Activated CD4-positive, CD25-positive, alpha-beta regulatory T cell treated with anti-CD3 and anti-CD28 coated beads, Interleukin-2, amount 50 U/mL, for 72 hours (primary cell): ENCODE data around the gene DNAH12.

Source experiments
- DNase-seq: peaks from one replicate; pipeline ENCODE4 v3.0.0; 2021

DNAH12 gene, protein sequence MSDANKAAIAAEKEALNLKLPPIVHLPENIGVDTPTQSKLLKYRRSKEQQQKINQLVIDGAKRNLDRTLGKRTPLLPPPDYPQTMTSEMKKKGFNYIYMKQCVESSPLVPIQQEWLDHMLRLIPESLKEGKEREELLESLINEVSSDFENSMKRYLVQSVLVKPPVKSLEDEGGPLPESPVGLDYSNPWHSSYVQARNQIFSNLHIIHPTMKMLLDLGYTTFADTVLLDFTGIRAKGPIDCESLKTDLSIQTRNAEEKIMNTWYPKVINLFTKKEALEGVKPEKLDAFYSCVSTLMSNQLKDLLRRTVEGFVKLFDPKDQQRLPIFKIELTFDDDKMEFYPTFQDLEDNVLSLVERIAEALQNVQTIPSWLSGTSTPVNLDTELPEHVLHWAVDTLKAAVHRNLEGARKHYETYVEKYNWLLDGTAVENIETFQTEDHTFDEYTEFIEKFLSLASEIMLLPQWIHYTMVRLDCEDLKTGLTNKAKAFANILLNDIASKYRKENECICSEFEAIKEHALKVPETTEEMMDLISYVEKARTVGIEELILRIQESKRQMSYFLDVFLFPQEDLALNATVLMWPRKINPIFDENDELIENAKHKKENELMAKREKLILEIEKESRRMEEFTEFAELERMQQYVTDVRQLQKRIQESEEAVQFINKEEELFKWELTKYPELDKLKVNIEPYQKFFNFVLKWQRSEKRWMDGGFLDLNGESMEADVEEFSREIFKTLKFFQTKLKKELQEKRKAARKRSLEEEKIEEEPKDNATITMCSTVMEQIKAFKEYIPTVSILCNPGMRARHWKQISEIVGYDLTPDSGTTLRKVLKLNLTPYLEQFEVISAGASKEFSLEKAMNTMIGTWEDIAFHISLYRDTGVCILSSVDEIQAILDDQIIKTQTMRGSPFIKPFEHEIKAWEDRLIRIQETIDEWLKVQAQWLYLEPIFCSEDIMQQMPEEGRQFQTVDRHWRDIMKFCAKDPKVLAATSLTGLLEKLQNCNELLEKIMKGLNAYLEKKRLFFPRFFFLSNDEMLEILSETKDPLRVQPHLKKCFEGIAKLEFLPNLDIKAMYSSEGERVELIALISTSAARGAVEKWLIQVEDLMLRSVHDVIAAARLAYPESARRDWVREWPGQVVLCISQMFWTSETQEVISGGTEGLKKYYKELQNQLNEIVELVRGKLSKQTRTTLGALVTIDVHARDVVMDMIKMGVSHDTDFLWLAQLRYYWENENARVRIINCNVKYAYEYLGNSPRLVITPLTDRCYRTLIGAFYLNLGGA (N-terminal part only)

DNA sequence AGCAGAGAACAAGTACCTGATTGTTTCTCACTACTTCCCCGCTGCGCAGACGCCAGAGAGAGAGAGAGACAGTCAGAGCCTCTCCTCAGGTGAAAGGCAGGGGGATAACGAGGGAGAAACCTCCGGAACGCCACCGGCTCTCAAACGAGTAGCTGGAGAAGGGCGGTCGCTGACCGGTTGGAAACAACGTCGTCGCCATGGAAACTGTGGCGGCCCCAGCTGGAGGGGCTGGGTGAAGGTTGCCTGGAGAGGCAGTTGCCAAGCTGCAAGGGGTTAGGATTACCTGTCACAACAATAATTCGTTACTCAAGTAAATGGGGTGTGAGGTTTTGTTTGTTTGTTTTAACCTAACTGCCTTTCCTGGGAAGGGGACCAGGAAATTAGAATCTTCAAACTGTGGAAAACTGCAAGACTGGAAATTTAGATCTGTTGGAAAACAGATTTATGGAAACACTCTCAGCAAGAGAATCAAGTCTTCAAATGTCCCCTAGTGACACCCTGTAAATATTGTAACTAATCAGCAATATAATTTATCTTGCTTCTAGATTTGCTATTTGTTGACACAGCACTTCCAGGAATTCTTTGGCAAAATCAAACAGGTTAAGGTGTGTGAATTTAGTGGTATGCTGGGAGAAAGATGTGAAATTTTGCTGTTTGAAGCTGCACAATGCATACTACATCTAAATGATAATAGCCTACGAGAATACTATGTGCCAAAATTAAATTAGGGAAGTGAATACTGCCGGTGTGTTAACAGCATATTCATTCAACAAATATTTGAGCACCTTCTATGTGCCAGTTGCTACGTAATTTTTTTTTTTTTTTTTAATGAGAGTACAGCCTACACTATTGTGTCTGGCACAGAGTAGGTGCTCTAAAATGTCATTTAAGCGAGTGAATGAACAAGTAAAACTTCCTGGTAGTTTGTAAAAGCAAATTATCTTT is at the start of gene DNAH12:
Gene DNAH12, minus strand, starts transcription at position 164 of the 945 bp plus-strand sequence. CDS start 1,474 bp downstream, outside the sequence.
- DNase-seq, result no peak

DNA sequence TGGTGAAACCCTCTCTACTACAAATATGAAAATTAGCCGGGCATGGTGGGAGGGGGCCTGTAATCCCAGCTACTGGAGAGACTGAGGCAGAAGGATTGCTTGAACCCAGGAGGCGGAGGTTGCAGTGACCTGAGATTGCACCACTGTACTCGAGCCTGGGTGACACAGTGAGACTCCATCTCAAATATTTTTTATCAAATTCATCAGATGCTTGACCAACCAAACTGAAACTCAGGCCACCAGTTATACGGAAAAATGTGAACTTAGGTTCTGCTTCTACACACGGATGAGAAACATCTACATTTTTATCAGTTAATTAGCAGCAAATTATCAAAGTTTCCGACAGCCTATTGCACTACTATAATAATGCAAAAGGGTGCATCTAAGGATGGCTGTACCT is 48.2 kb upstream of the DNAH12 start:
- DNase-seq, result no peak

DNA sequence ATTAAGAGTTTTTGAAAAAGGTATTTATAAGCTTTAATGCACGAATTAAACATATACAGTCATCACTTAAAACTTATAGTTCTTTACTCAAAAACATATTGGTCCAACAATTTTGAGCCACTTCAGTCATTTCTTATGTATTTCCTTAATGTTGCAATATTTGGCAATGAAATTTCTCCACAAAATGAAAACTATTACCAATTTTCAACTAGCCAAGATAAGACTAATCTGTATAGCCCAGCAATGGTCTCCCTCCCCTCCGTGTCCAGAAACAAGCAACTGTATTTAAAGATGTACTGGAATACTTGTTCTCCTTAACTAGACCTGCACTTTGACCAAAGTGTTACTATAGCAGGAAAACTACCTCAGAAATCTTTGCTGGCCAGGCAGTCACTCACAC is 43.8 kb upstream of the DNAH12 start:
- no peak for DNase-seq

DNA sequence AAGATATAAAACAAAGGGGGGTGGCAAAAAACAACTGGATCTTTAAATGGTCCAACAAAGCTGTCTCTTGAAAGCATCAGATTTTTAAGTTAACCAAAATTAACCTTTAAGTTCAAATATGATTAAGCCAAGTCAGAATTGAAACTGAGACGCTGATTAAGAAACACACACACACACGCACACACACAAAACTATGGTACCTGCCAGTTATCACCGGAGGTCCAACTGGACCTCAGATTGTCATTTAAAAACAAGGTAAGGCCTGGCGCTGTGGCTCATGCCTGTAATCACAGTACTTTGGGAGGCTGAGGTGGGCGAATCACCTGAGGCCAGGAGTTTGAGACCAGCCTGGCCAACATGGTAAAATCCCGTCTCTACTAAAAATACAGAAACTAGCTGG is 42.6 kb upstream of the DNAH12 start:
- no peak for DNase-seq

DNA sequence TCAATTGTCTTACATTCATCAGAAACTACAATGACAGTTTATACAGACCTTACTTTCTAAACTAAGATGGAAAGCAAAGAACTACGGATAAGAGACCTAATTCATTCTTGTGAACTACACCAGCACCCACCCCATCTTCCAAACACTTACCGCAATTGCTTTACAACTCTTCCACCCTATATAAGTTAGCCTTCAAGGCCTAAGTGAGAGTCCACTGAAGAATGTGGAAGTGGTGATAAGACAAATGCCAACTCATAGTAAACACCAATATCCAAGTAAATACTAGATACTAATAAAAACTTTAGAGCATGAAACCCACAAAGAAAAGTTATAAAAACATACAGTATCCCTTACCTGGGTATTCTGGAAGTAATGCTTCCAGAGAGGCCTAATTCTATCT is 39.4 kb upstream of the DNAH12 start:
- no peak for DNase-seq

DNA sequence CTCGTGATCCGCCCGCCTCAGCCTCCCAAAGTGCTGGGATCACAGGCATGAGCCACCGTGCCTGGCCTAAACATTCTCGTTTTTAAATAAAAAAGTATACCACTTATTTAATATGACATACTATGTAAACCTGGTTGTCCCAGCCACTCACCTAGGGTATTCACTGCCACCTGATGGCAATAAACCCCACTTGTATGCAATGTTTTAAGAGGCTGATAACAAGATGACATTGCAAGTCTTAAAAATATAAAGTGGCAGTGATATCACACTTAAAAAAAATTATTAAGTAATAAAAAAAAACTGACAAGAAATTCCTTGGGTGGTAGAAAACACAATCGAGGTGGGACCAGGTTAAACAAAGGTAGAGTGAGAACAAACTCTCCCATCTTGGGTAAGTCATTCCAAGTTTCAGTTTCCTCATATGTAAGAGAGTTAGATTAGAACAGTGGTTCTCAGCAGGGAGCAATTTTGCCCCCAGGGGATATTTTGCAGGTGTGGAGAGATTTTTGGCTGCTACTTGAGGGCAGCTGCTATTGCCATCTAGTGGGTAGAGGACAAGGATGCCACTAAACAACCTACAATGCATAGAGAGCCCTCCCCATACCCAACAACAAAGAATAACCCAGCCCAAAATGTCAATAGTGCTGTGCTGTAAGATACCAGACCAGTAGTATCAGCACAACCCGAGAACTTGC is 38.5 kb upstream of the DNAH12 start:
- DNase-seq, result no peak

DNA sequence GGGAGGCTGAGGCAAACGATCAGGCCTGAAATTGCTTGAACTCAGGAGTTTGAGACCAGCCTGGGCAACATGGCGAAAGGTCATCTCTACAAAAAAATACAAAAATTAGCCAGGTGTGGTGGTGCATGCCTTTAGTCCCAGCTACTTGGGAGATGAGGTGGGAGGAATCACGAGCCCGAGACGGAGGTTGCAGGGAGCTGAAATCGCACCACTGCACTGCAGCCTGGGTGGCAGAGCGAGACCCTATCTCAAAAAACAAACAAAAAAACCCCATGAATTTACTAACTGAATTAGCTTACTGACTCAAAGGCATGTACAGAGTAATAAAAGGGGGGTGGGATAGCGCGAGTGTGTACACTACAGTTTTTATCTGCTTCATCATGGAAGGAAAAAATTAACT is 33.7 kb upstream of the DNAH12 start:
- DNase-seq, result no peak

DNA sequence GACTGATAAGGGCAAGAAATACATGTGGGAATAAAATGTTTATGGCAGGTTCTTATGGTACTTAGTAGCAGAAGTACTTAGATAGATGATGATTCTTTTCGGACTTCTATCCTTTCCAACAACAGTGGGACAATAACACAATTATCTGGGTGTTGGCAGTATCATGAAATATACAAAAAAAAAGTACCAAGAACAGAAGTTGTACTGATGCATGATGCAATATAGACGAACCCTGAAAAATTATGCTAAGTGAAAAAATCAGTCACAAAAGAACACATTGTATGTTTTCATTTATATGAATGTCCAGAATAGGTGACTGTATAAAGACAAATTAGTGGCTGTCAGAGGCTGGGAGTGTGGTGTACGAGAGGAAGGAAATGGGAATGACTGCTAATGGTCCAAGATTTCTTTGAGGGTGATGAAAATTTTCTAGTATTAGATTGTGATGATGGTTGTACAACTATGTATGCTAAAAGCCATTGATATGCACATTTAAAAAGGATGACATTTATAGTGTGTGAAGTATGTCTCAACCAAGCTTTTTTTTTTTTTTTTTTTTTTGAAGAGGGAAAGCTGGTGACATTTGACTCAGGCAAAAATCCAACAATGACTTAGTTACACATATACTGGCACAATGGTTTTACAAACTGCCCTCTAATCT is 32.0 kb upstream of the DNAH12 start:
- no peak for DNase-seq

DNA sequence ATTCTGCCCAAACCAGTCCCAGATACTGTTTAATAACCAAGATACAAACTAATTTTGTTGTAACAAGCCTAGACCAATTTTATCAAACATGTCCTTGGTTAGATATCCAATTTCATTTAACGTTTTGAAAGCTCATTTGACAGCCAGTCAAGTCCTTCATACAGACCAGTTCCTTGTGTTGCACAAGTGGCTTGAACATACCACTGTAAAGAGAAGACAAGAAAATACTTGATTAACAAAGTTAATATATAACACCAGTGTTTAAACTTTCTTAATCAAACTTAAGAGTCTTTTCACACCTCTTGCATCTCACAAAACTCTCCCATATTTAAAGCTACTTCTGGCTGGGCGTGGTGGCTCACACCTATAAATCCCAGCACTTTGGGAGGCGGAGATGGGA is 28.0 kb upstream of the DNAH12 start:
- DNase-seq, result no peak

DNA sequence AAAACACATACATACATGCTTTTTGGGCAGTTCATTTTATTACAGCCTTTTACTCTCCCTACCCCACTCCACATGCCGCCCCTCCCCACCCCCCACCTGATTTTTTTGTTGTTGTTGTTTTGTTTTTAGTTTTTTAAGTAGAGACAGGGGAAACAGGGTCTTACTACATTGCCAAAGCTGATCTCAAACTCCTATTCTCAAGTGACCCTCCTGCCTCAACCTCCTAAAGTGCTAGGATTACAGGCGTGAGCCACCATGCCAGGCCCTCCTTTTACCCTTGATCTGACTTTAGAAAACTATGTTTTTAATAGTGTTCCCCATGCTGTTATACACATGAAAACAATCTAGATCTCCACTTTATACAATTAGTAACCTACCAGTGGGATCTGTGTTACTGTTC is 26.7 kb upstream of the DNAH12 start:
- no peak for DNase-seq

DNA sequence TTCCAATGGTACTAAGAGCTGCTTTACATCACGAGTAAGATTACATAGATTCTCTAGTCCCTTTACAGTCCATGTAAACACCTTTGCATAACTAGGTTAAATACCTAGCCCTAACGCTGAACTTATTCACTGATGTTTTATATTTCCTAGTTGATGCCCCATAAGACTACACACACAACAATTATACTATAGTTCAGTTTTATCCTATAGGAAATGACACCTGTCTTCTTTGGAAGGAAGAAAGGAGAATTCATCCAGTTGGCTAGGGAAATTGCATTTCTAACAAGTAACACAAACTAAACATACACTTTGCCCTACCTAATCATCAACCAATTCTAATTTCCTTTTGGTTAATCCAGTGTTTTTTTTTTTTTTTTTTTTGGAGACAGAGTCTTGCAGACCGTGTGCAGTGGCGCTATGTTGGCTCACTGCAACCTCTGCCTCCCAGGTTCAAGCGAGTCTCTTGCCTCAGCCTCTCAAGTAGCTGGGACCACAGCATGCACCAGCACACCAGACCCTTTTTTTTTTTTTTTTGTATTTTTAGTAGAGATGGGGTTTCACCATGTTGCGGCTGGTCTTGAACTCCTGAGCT is 25.8 kb upstream of the DNAH12 start:
- DNase-seq, result no peak

DNA sequence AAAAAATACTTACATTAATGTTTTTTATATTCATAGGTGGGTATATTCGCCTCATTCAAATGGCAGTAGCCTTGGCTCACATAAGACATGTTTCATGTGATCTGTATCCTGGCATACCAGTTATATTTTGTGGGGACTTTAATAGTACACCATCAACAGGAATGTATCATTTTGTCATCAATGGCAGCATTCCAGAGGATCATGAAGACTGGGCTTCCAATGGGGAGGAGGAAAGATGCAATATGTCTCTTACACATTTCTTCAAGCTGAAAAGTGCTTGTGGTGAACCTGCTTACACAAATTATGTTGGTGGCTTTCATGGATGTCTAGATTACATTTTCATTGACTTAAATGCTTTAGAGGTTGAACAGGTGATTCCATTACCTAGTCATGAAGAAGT is 15.4 kb upstream of the DNAH12 start:
- DNase-seq, result no peak

DNA sequence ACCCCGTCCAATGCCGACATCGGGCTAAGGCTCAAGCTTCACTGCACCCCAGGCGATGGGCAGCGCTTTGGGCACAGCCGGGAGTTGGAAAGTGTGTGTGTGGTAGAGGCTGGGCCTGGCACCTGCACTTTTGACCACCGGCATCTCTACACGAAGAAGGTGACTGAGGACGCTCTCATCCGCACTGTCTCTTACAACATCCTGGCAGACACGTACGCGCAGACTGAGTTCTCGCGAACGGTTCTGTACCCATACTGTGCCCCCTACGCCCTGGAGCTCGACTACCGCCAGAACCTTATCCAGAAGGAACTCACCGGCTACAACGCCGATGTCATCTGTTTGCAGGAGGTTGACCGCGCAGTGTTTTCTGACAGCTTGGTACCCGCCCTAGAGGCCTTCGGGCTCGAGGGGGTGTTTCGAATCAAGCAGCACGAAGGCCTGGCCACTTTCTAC is 13.0 kb upstream of the DNAH12 start:
- DNase-seq, result peak; percentile 53

DNA sequence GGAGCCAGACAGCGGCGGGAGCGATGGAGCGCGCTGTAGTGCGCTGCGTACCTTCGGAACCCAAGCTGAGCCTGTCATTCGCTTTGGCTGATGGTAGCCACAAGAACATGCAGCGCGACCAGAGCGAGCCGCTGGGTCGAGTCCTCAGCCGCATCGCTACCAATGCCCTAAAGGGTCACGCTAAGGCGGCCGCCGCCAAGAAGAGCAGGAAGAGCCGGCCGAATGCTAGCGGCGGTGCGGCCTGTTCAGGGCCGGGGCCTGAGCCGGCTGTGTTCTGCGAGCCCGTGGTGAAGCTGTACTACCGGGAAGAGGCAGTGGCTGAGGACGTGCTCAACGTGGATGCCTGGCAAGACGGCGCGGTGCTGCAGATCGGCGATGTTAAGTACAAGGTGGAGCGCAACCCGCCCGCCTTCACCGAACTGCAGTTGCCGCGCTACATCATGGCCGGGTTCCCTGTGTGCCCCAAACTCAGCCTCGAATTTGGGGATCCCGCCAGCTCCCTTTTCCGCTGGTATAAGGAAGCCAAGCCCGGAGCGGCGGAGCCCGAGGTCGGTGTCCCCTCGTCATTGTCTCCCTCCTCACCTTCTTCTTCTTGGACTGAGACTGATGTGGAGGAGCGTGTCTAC is 12.4 kb upstream of the DNAH12 start:
- peak; percentile 53 for DNase-seq

DNA sequence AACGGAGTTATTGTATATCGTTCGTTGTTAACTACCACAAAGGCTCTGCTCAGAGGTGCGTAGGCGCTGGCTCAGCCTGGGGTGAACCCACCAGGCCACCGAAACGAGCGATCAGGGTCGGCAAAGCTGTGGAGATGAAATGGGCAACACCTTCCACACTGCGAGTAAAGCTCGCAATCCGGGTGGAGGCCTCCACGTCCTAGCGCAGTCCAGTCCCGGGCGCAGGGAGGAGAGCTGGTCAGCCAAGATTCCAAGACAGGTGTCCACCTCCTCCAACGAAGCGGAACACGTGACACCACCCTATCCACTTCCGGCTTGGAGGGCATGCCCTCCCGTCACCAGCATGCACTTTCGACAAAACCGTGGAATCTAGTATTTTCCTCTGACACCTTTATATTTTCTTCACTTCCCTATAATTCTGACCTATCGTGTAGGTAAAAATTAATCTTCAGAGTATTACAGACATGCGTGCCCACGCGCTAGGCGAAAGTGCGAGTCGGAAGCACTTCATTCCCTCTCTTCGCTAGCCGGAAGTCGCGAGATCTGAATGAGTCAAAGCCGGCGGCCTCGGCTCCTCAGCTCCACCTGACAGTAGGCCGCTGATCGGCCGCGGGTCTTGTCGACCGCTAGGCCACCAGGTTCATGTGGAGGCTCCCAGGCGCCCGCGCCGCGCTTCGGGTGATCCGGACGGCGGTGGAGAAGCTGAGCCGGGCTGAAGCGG is 11.8 kb upstream of the DNAH12 start, which contains the start of gene PDE12:
Gene PDE12, plus strand, starts transcription at position 537 of the 721 bp plus-strand sequence. Its CDS starts 106 bp downstream, at position 643.
- peak; percentile 80 for DNase-seq

DNA sequence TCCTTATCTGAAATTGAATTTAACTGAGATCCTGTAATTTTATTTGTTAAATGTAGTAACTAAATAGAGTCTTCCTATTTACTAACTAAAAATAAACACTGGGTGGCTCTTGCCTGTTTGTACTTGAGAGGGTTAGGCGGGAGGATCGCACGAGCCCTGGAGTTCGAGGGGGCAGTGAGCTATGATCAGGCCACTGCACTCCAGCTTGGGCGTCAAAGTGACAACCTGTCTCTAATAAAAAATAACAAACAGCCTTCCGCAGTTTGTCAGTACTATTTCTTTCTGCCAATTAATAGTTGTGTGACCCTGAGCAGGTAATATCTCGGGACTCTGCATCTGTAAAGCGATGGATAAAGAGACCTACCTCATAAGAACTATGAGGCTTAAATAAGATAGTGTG is 11.2 kb upstream of the DNAH12 start:
- DNase-seq, result no peak

DNA sequence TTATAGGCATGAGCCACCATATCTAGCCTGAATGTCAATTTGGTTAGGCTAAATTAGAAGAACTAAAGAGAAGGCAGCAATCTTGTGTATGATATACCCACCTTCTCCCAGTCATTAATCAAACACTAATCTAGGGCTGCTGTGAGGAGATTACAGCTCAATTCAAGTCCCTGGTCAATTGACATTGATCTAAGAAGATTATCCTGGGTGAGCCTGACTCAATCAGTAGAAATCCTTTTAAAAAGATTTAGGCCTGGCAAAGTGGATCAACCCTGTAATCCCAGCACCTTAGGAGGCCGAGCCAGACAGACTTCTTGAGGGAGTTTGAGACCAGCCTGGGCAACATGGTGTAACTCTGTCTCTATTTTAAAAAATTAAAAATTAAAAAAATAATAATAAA is 2.5 kb upstream of the DNAH12 start:
- no peak for DNase-seq

DNA sequence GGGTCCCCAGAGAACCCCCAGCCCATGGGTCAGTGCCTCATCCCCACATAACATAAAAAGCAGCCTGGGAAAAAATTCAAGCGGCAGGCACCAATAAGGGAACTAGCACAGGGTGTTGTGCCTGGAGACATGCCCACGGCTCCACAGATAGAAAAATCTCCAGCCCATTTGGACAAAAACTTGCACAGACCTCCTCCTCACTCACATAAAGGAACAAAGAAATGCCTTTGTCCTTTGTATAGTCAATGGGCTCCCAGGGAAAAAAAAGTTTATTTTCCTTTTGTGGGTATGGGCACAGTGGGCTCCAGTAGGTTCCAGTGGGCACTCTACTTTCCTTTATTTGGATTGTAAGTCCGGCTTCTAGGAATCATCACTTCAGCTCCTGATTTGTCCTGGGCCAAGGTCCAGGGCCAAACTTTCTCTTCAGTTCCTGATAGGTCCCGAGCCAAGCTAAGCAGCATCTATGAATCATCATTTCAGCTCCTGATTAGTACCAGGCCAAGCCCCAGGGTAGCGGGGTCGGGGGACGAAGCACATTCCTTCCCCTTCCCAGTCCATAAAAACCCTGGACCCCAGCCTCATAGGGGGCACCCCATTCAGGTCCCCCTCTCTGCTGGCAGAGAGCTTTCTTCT is 1.6 kb upstream of the DNAH12 start:
- DNase-seq, result no peak
